Activated CD4-positive, alpha-beta memory T cell treated with anti-CD3 and anti-CD28 coated beads, Interleukin-2, amount 10 ng/mL, durations not matched to agents 7 days and 5 days (primary cell): ENCODE data around the gene METAP1. TPM values are rescaled to one million over a fixed set of nuclear protein-coding genes. Genes with fewer than 3 reads are reported as not detected.

Experiments used
- CTCF ChIA-PET: fragments of 350-600 bp; sonication (Branson Sonifier 250); formaldehyde crosslinking; loops from one replicate; lab custom pipeline; 2021; ENCODE audit warnings: antibody characterized with exemption, inconsistent platforms; lab: Charles Lee
- POLR2A ChIA-PET: fragments of 350-600 bp; sonication (Branson Sonifier 250); formaldehyde crosslinking; loops from one replicate; lab custom pipeline; 2021; ENCODE audit warnings: antibody characterized with exemption; lab: Charles Lee
- DNase-seq: peaks from one replicate; pipeline ENCODE4 v3.0.0-alpha.2; 2020
- H3K27ac Mint-ChIP-seq: one replicate; pipeline ENCODE4 v1.8.0; 2021; ENCODE audit warnings: mild to moderate bottlenecking, mixed read lengths
- H3K27me3 Mint-ChIP-seq: one replicate; pipeline ENCODE4 v1.8.0; 2021; ENCODE audit warnings: mixed read lengths
- H3K36me3 Mint-ChIP-seq: one replicate; pipeline ENCODE4 v1.8.0; 2021; ENCODE audit warnings: low read depth, mixed read lengths
- H3K4me1 Mint-ChIP-seq: one replicate; pipeline ENCODE4 v1.8.0; 2021; ENCODE audit warnings: mixed read lengths
- H3K4me3 Mint-ChIP-seq: one replicate; pipeline ENCODE4 v1.8.0; 2021; ENCODE audit warnings: mild to moderate bottlenecking, mixed read lengths
- H3K9me3 Mint-ChIP-seq: one replicate; pipeline ENCODE4 v1.8.0; 2021; ENCODE audit warnings: mixed read lengths
- total RNA-seq, 2 experiments: library from RNA; stranded (reverse); gene quantifications; one replicate each; pipeline ENCODE4 v1.2.3, GENCODE V29; 2021

The METAP1 gene
- 10 to 100 TPM; 41.5 to 44.9 TPM for total RNA-seq

- Mint-ChIP-seq H3K27ac (peak within 1 kb of the TSS; percentile 98), H3K9me3 (no peaks in the 10 kb centered on the region), H3K27me3 (no peaks in the 10 kb centered on the region), H3K4me3 (peak within 1 kb of the TSS; percentile 79), H3K4me1 (peaks cover 29% of the 10 kb centered on the region), H3K36me3 (peaks cover 9% of the 10 kb centered on the region)
- CTCF ChIA-PET: interaction anchor here (0.7 to 6.1 kb wide), 58 partner anchors 9 to 956 kb away, joined by 3 to 181 read pairs (median 5); partner anchors contain the start of genes ADH5, EIF4E, RAP1GDS1 and STPG2
- POLR2A ChIA-PET: interaction anchor here (0.8 to 5.7 kb wide), 22 partner anchors 10 to 847 kb away, joined by 3 to 91 read pairs (median 5); partner anchors contain the start of genes ADH5, EIF4E, RAP1GDS1 and TSPAN5
- peak; percentile 97 for DNase-seq
Observed at GRCh38 chr4:98995183-98996055, at the start of gene METAP1. METAP1 (plus strand) TSS chr4:98995721; CDS start chr4:98995754, 33 bp downstream.

- Mint-ChIP-seq H3K27ac (no peak overlapping the region), H3K4me1 (no peaks in the 10 kb centered on the region), H3K27me3 (no peaks in the 10 kb centered on the region), H3K9me3 (no peaks in the 10 kb centered on the region), H3K4me3 (no peak overlapping the region), H3K36me3 (no peaks in the 10 kb centered on the region)
- ChIA-PET POLR2A (interaction anchor here (2.5 kb wide), 1 partner anchor 17 kb away, joined by 12 read pairs; the partner anchor contains the start of gene EIF4E), CTCF (interaction anchor here (1.9 to 2.2 kb wide), 2 partner anchors 49 to 110 kb away, joined by 5 read pairs; partner anchors contain the start of gene METAP1)
- DNase-seq: no peak
Observed at GRCh38 chr4:98946359-98946758, 49.2 kb upstream of the METAP1 start.

GRCh38 chr4:98950925-98951324 is 44.6 kb upstream of the METAP1 start:
- Mint-ChIP-seq H3K4me3 (no peak overlapping the region), H3K9me3 (no peaks in the 10 kb centered on the region), H3K27me3 (peaks cover 3% of the 10 kb centered on the region), H3K36me3 (no peaks in the 10 kb centered on the region), H3K27ac (no peak overlapping the region), H3K4me1 (no peaks in the 10 kb centered on the region)
- DNase-seq: no peak
- CTCF ChIA-PET: no interaction called here
- POLR2A ChIA-PET: no interaction called here

GRCh38 chr4:98951710-98952109 is 43.8 kb upstream of the METAP1 start:
- POLR2A ChIA-PET: no interaction called here
- Mint-ChIP-seq H3K27ac (no peak overlapping the region), H3K36me3 (no peaks in the 10 kb centered on the region), H3K4me3 (no peak overlapping the region), H3K4me1 (no peaks in the 10 kb centered on the region), H3K27me3 (peaks cover 4% of the 10 kb centered on the region), H3K9me3 (no peaks in the 10 kb centered on the region)
- DNase-seq: no peak
- CTCF ChIA-PET: no interaction called here

- no peak for DNase-seq
- CTCF ChIA-PET: no interaction called here
- H3K4me1 Mint-ChIP-seq: no peaks in the 10 kb centered on the region
- H3K9me3 Mint-ChIP-seq: no peaks in the 10 kb centered on the region
- H3K27ac Mint-ChIP-seq: no peak overlapping the region
- H3K36me3 Mint-ChIP-seq: no peaks in the 10 kb centered on the region
- POLR2A ChIA-PET: no interaction called here
- H3K27me3 Mint-ChIP-seq: peaks cover 4% of the 10 kb centered on the region
- H3K4me3 Mint-ChIP-seq: no peak overlapping the region
Observed at GRCh38 chr4:98955229-98955628, 40.3 kb upstream of the METAP1 start.

GRCh38 chr4:98958065-98958464 is 37.5 kb upstream of the METAP1 start:
- H3K36me3 Mint-ChIP-seq: no peaks in the 10 kb centered on the region
- ChIA-PET CTCF (no interaction called here), POLR2A (no interaction called here)
- no peak overlapping the region for H3K27ac Mint-ChIP-seq
- H3K4me3 Mint-ChIP-seq: no peak overlapping the region
- H3K9me3 Mint-ChIP-seq: no peaks in the 10 kb centered on the region
- peaks cover 4% of the 10 kb centered on the region for H3K27me3 Mint-ChIP-seq
- DNase-seq: no peak
- no peaks in the 10 kb centered on the region for H3K4me1 Mint-ChIP-seq

GRCh38 chr4:98959411-98959810 is 36.1 kb upstream of the METAP1 start:
- no peaks in the 10 kb centered on the region for H3K9me3 Mint-ChIP-seq
- ChIA-PET CTCF (no interaction called here), POLR2A (no interaction called here)
- DNase-seq: no peak
- no peaks in the 10 kb centered on the region for H3K4me1 Mint-ChIP-seq
- H3K36me3 Mint-ChIP-seq: no peaks in the 10 kb centered on the region
- no peak overlapping the region for H3K4me3 Mint-ChIP-seq
- no peak overlapping the region for H3K27ac Mint-ChIP-seq
- H3K27me3 Mint-ChIP-seq: peaks cover 4% of the 10 kb centered on the region

- Mint-ChIP-seq H3K27ac (no peak overlapping the region), H3K9me3 (no peaks in the 10 kb centered on the region), H3K4me1 (no peaks in the 10 kb centered on the region), H3K4me3 (no peak overlapping the region), H3K36me3 (no peaks in the 10 kb centered on the region), H3K27me3 (peaks cover 3% of the 10 kb centered on the region)
- no peak for DNase-seq
- ChIA-PET POLR2A (no interaction called here), CTCF (no interaction called here)
Observed at GRCh38 chr4:98961770-98962169, 33.8 kb upstream of the METAP1 start.

GRCh38 chr4:98963538-98964433 is 31.7 kb upstream of the METAP1 start:
- POLR2A ChIA-PET: no interaction called here
- no peak overlapping the region for H3K27ac Mint-ChIP-seq

GRCh38 chr4:98966926-98967325 is 28.6 kb upstream of the METAP1 start:
- Mint-ChIP-seq H3K4me1 (no peaks in the 10 kb centered on the region), H3K4me3 (no peak overlapping the region), H3K9me3 (no peaks in the 10 kb centered on the region), H3K27ac (no peak overlapping the region), H3K36me3 (no peaks in the 10 kb centered on the region), H3K27me3 (peaks cover 16% of the 10 kb centered on the region)
- POLR2A ChIA-PET: interaction anchor here (1.3 kb wide), 1 partner anchor 28 kb away, joined by 3 read pairs; the partner anchor contains the start of gene METAP1
- CTCF ChIA-PET: interaction anchor here (0.6 kb wide), 1 partner anchor 317 kb away, joined by 3 read pairs; no protein-coding TSS in a partner anchor
- no peak for DNase-seq

More at GRCh38 chr4:98963538-98964433, 31.7 kb upstream of the METAP1 start:
- CTCF ChIA-PET: no interaction called here
- H3K4me1 Mint-ChIP-seq: no peaks in the 10 kb centered on the region
- no peak overlapping the region for H3K4me3 Mint-ChIP-seq
- no peaks in the 10 kb centered on the region for H3K36me3 Mint-ChIP-seq
- peaks cover 7% of the 10 kb centered on the region for H3K27me3 Mint-ChIP-seq
- no peak for DNase-seq
- H3K9me3 Mint-ChIP-seq: no peaks in the 10 kb centered on the region

- no peak overlapping the region for H3K27ac Mint-ChIP-seq
- ChIA-PET POLR2A (interaction anchor here (1.3 kb wide), 1 partner anchor 27 kb away, joined by 3 read pairs; the partner anchor contains the start of gene METAP1), CTCF (no interaction called here)
- DNase-seq: no peak
- no peaks in the 10 kb centered on the region for H3K9me3 Mint-ChIP-seq
- H3K36me3 Mint-ChIP-seq: no peaks in the 10 kb centered on the region
- peaks cover 16% of the 10 kb centered on the region for H3K27me3 Mint-ChIP-seq
- no peaks in the 10 kb centered on the region for H3K4me1 Mint-ChIP-seq
- H3K4me3 Mint-ChIP-seq: no peak overlapping the region
Observed at GRCh38 chr4:98967786-98968329, 27.7 kb upstream of the METAP1 start.

- Mint-ChIP-seq H3K9me3 (no peaks in the 10 kb centered on the region), H3K4me3 (no peak overlapping the region), H3K36me3 (no peaks in the 10 kb centered on the region), H3K4me1 (no peaks in the 10 kb centered on the region), H3K27ac (no peak overlapping the region), H3K27me3 (peaks cover 19% of the 10 kb centered on the region)
- ChIA-PET CTCF (no interaction called here), POLR2A (no interaction called here)
- DNase-seq: no peak
Observed at GRCh38 chr4:98969878-98970785, 25.4 kb upstream of the METAP1 start.
